HepG2 (cell line): ENCODE measurements around the gene HJURP. TPM values are rescaled to one million over a fixed set of nuclear protein-coding genes. Genes with fewer than 3 reads are reported as not detected.

Experiments
- ATAC-seq: fragments of 200-7000 bp; cut with Tn5 transposase; 3 replicates; pipeline ENCODE4 v1.9.1; 2020; ENCODE audit warnings: mild to moderate bottlenecking, moderate library complexity
- BruUV-seq: library from RNA; stranded (reverse); fragments of 400-500 nt; replicated peaks from 2 replicates; lab custom pipeline; 2021; lab: Mats Ljungman, UMichigan
- CTCF ChIA-PET: fragments of 300-600 bp; formaldehyde crosslinking; extraction: SDS; loops from one replicate; lab custom pipeline; 2021; ENCODE audit warnings: low total read pairs, inconsistent platforms, low intra/inter-chr PET ratio; lab: Yijun Ruan, JAX
- POLR2A ChIA-PET: fragments of 350-600 bp; sonication (Branson Sonifier 250); formaldehyde crosslinking; loops from one replicate; lab custom pipeline; 2020; ENCODE audit warnings: antibody characterized with exemption, inconsistent platforms; lab: Yijun Ruan, JAX
- DNase-seq: peaks from one replicate; pipeline ENCODE4 v3.0.0-alpha.2; 2015; ENCODE audit warnings: low spot score
- FAIRE-seq: peaks from 3 replicates; lab custom pipeline; 2011; peaks lifted over from hg19 to GRCh38; lab: Jason Lieb, UNC
- H2AFZ ChIP-seq: one replicate; pipeline ENCODE4 v1.6.1; 2011; ENCODE audit warnings: low read length, inconsistent platforms
- H3K27ac ChIP-seq: fragments of 300-600 bp; 3 replicates; pipeline ENCODE4 v1.8.0; 2011; ENCODE audit warnings: mixed run types, mild to moderate bottlenecking, mixed read lengths, low read length, inconsistent platforms; ENCODE audit not compliant: insufficient read depth; ENCODE audit errors: extremely low read length
- H3K27me3 ChIP-seq, 2 experiments: fragments of 200-600 bp in 1 of 2; 2 replicates in 1 of 2; 3 replicates in 1 of 2; pipeline versions ENCODE4 v1.6.0 to v1.8.0; 2011; ENCODE audit warnings: low read length in 2 of 2, mild to moderate bottlenecking in 2 of 2, moderate library complexity in 2 of 2, inconsistent platforms in 1 of 2; ENCODE audit not compliant: insufficient read depth in 2 of 2, control insufficient read depth in 1 of 2
- H3K36me3 ChIP-seq, 2 experiments: fragments of 200-600 bp in 1 of 2; replicated peaks in 1 of 2; 2 replicates in 1 of 2; 3 replicates in 1 of 2; pipeline versions ENCODE4 v1.5.1 to v1.8.0; 2011; ENCODE audit warnings: low read length in 2 of 2, inconsistent platforms in 1 of 2; ENCODE audit not compliant: insufficient read depth in 2 of 2, control insufficient read depth in 1 of 2
- H3K4me1 ChIP-seq: 2 replicates; pipeline ENCODE4 v1.5.1; 2012; ENCODE audit warnings: low read length, inconsistent platforms; ENCODE audit not compliant: insufficient read depth
- H3K4me2 ChIP-seq: 2 replicates; pipeline ENCODE4 v1.6.0; 2011; ENCODE audit warnings: low read depth, low read length, inconsistent platforms
- H3K4me3 ChIP-seq, 3 experiments: fragments of 200-600 bp in 1 of 3; sonication (generic), shearing (Covaris generic) in 1 of 3; replicated peaks in 1 of 3; 2 replicates each; pipeline ENCODE4 v1.5.1; 2011 to 2016; ENCODE audit warnings: low read length in 3 of 3, inconsistent platforms in 2 of 3, low read depth in 2 of 3, mild to moderate bottlenecking in 2 of 3, control low read depth in 1 of 3, mixed read lengths in 1 of 3; ENCODE audit not compliant: insufficient read depth in 1 of 3
- H3K79me2 ChIP-seq: one replicate; pipeline ENCODE4 v1.6.1; 2011; ENCODE audit warnings: low read length, inconsistent platforms; ENCODE audit not compliant: insufficient read depth
- H3K9ac ChIP-seq: 2 replicates; pipeline ENCODE4 v1.6.0; 2011; ENCODE audit warnings: mild to moderate bottlenecking, low read depth, low read length, inconsistent platforms; ENCODE audit not compliant: insufficient read depth
- H3K9me3 ChIP-seq: 2 replicates; pipeline ENCODE4 v1.5.1; 2012; ENCODE audit warnings: mild to moderate bottlenecking, low read length
- H4K20me1 ChIP-seq: 2 replicates; pipeline ENCODE4 v1.6.0; 2011; ENCODE audit warnings: inconsistent platforms, mild to moderate bottlenecking, low read length, moderate library complexity; ENCODE audit not compliant: insufficient read depth
- DPF2 ChIP-seq: sonication (generic); formaldehyde crosslinking; IDR thresholded peaks from 2 replicates; pipeline ENCODE4 v1.4.0; 2020; ENCODE audit warnings: mild to moderate bottlenecking, low read depth, missing genetic modification reagents, borderline replicate concordance
- FLYWCH1 ChIP-seq: sonication (generic); formaldehyde crosslinking; IDR thresholded peaks from 2 replicates; pipeline ENCODE4 v1.8.1; 2023; ENCODE audit warnings: mild to moderate bottlenecking, missing genetic modification reagents
- MAFF ChIP-seq: IDR thresholded peaks from 2 replicates; pipeline ENCODE4 v1.6.1; 2011; ENCODE audit warnings: low read depth, low read length, improper control_type of control experiment
- MAFK ChIP-seq, 2 experiments: IDR thresholded peaks in 1 of 2; conservative IDR thresholded peaks in 1 of 2; 2 replicates each; pipeline ENCODE4 v1.6.1; 2011; ENCODE audit warnings: improper control_type of control experiment in 2 of 2, low read length in 2 of 2
- TRIM24 ChIP-seq: sonication (generic); formaldehyde crosslinking; IDR thresholded peaks from 2 replicates; pipeline ENCODE4 v1.8.0; 2022; ENCODE audit warnings: mild to moderate bottlenecking, missing genetic modification reagents
- ZBTB7B ChIP-seq: sonication (generic); formaldehyde crosslinking; IDR thresholded peaks from 2 replicates; pipeline ENCODE4 v1.4.0; 2020; ENCODE audit warnings: missing genetic modification reagents
- ZC3H4 ChIP-seq: sonication (generic); formaldehyde crosslinking; IDR thresholded peaks from 2 replicates; pipeline ENCODE4 v1.4.0; 2020; ENCODE audit warnings: missing genetic modification reagents, borderline replicate concordance
- ZNF205 ChIP-seq: IDR thresholded peaks from 2 replicates; pipeline ENCODE4 v1.6.1; 2018; ENCODE audit warnings: missing biosample characterization, missing genetic modification reagents
- ZNF672 ChIP-seq: sonication (generic); formaldehyde crosslinking; IDR thresholded peaks from 2 replicates; pipeline ENCODE4 v1.8.1; 2022; ENCODE audit warnings: missing genetic modification reagents
- ZNF841 ChIP-seq: sonication (generic); formaldehyde crosslinking; IDR thresholded peaks from 2 replicates; pipeline ENCODE4 v1.8.1; 2023; ENCODE audit warnings: missing genetic modification reagents, borderline replicate concordance
- ZNF850 ChIP-seq: sonication (generic); formaldehyde crosslinking; conservative IDR thresholded peaks from 2 replicates; pipeline ENCODE4 v1.9.0; 2021; ENCODE audit warnings: mild to moderate bottlenecking, missing genetic modification reagents
- WGBS: methylation state at CpG from one replicate; pipeline ENCODE4 v1.1.6; 2017; ENCODE audit warnings: low lambda C conversion rate; 5-methylcytosine and 5-hydroxymethylcytosine counted together
- in situ Hi-C: cut with HindIII; loops from 2 replicates; pipeline ENCODE4 v1.10.0; 2017; ENCODE audit warnings: low pct_unique_long_range_greater_than_20kb; ENCODE audit not compliant: extremely low pct_ligation_motif_present
- intact Hi-C: fragments of 100-400 bp; cut with micrococcal nuclease; formaldehyde crosslinking; loops from one replicate; pipeline ENCODE4 v1.10.0; 2022; ENCODE audit not compliant: unreplicated experiment
- polyA plus RNA-seq, 8 experiments: library from polyadenylated mRNA; depleted of rRNA in 3 of 8; stranded (reverse) in 7 of 8; unstranded in 1 of 8; fragments of >200 nt; fragmentation: Illumina TruSeq in 4 of 8; extraction: Trizol in 4 of 8; gene quantifications; 2 replicates each; pipeline versions ENCODE4 v1.2.1 to v1.2.3, GENCODE V29; 2011 to 2016; ENCODE audit warnings: low read depth in 4 of 8, missing spikeins in 1 of 8, mixed read lengths in 1 of 8; ENCODE audit not compliant: insufficient read depth in 1 of 8
- total RNA-seq, 5 experiments: library from RNA; depleted of rRNA; stranded (reverse); fragments of >200 nt; fragmentation: Illumina TruSeq; extraction: Trizol; gene quantifications; 2 replicates each; pipeline ENCODE4 v1.2.3, GENCODE V29; 2016; ENCODE audit warnings: low read depth in 1 of 5
- TF ChIP-seq, protein P1 (sequence below): sonication (generic); formaldehyde crosslinking; IDR thresholded peaks from 2 replicates; pipeline ENCODE4 v1.8.0; 2022; ENCODE audit warnings: mild to moderate bottlenecking, missing genetic modification reagents, moderate library complexity

The HJURP gene
- total and polyA plus RNA-seq, 2 of the 13 experiments (the other 11 are each of a cell fraction or from before 2014, with no cell fraction given), result 36.3 to 43.9 TPM

DNA sequence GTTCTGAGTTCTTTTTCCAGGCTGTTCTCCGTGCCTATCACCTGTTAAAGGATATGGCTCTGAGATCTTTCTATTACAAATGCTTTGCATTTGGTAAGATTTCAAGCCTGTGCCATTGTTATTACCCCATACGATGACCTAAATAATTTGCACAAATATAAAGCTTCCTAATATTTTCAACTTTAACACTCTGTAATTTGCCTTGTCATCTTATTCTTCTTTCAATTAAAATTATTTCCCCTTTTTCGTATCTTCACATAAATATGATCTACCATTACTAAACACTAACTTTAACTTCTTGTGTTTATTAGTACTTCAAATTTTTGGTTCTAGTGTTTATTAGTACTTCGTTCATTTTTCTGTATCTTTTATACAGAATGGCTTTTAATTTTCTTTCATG lies 17.1 kb upstream of the HJURP start:
- H3K79me2 ChIP-seq, result no peaks in the 10 kb centered on the region
- POLR2A ChIA-PET, result no interaction called here
- H2AFZ ChIP-seq, result no peak overlapping the region
- no peak for DNase-seq
- 6% methylated on average over 4 of the region's 4 CpGs for WGBS
- H3K4me2 ChIP-seq, result no peak overlapping the region
- ATAC-seq, result no peak
- H3K9me3 ChIP-seq, result no peaks in the 10 kb centered on the region
- intact Hi-C loops, result no loop called here
- no peaks in the 10 kb centered on the region for H4K20me1 ChIP-seq
- CTCF ChIA-PET, result no interaction called here
- no peak overlapping the region for H3K27ac ChIP-seq
- no peak for FAIRE-seq
- H3K4me3 ChIP-seq, result no peak overlapping the region
- H3K9ac ChIP-seq, result no peak overlapping the region
- H3K36me3 ChIP-seq, result no peaks in the 10 kb centered on the region
- H3K4me1 ChIP-seq, result no peaks in the 10 kb centered on the region
- H3K27me3 ChIP-seq, result peaks cover 0 to 18% of the 10 kb centered on the region in 2 experiments; a peak in 4 of 5 replicates
- TF ChIP-seq ZNF850 (CRISPR knock-in tag), result no peak
- no peak for TF ChIP-seq TRIM24
- no peak for TF ChIP-seq ZBTB7B (CRISPR knock-in tag)
- no peak for TF ChIP-seq ZNF672 (CRISPR knock-in tag)
- TF ChIP-seq MAFK (conservative IDR thresholded peaks at IDR 0.05 in 1 of 2, IDR thresholded peaks at IDR 0.05 in 1 of 2; ENCODE audit: low read length in 2 of 2), result peak; percentile 28 to 44; a peak in 2 of 4 replicates
- no peak for TF ChIP-seq ZNF841
- 0 out of 2 replicates have a peak, but pooled peaks have one; percentile 8 for TF ChIP-seq MAFF
- no peak for TF ChIP-seq DPF2 (CRISPR knock-in tag)
- no peak for TF ChIP-seq FLYWCH1 (CRISPR knock-in tag)
- TF ChIP-seq ZC3H4, result no peak
- no peak for TF ChIP-seq ZNF205 (CRISPR knock-in tag)
- TF ChIP-seq, protein P1, sequence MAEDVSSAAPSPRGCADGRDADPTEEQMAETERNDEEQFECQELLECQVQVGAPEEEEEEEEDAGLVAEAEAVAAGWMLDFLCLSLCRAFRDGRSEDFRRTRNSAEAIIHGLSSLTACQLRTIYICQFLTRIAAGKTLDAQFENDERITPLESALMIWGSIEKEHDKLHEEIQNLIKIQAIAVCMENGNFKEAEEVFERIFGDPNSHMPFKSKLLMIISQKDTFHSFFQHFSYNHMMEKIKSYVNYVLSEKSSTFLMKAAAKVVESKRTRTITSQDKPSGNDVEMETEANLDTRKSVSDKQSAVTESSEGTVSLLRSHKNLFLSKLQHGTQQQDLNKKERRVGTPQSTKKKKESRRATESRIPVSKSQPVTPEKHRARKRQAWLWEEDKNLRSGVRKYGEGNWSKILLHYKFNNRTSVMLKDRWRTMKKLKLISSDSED (CRISPR knock-in tag), result no peak
- TF ChIP-seq, all 625 proteins: peak for 2
- BruUV-seq, result no TSS peak
- in situ Hi-C loops, result no loop called here
